HG02938 (cell line): ENCODE results near the gene ZNF628.
"Not testable (repeated sequence)": the region's sequence is repeated elsewhere in the genome, so short reads cannot be mapped to it uniquely, and the experiment has no call there.

Experiments used
- ATAC-seq: cut with Tn5 transposase; IDR thresholded peaks from one replicate; pipeline ENCODE4 v1.9.1; 2021; ENCODE audit warnings: mild to moderate bottlenecking, moderate library complexity; ENCODE audit not compliant: unreplicated experiment

ZNF628 gene

DNA sequence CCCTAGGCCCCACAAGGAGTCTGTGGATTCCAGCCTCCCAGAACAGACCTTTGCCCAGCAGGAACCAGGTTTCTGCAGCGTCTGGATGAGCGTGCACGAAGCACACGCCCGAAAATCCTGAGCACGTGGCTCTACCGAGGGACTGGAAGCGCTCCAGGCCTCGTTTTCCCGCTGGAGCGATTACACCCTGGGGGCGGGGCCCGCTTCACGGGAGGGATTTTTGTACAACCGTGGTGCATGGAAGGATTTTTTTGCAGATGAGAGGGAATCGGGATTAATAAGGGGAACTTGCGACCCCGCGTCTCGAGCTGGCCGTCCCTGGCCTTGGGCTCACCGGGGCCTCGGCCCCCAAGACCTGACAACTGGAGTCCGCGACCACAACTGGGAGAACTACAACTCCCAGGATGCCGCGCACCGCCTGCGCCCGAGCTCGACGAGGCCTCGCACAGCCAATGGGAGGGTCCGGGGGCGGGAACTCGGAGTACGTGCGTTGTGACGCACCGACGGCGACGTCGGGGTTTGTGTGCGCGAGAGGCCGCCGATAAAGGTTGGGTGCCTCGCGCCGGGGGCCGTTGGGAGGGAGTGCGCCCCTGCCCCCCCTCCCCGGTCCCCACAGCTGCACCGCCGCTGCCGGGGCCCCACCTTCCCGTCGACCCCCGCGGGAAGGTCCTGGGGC, at the start of gene ZNF628:
TSS of gene ZNF628 (plus strand) at position 518 of the 676 bp plus-strand sequence. CDS start 3,294 bp downstream, outside the sequence.
- peak; percentile 83 for ATAC-seq

- no peak for ATAC-seq
Measured at GRCh38 chr19:55431183-55431582, 45.2 kb upstream of the ZNF628 start.

- no peak for ATAC-seq
Measured at GRCh38 chr19:55432241-55432959, 44.0 kb upstream of the ZNF628 start.

- ATAC-seq = no peak
Measured at GRCh38 chr19:55433292-55433691, 43.1 kb upstream of the ZNF628 start.

DNA sequence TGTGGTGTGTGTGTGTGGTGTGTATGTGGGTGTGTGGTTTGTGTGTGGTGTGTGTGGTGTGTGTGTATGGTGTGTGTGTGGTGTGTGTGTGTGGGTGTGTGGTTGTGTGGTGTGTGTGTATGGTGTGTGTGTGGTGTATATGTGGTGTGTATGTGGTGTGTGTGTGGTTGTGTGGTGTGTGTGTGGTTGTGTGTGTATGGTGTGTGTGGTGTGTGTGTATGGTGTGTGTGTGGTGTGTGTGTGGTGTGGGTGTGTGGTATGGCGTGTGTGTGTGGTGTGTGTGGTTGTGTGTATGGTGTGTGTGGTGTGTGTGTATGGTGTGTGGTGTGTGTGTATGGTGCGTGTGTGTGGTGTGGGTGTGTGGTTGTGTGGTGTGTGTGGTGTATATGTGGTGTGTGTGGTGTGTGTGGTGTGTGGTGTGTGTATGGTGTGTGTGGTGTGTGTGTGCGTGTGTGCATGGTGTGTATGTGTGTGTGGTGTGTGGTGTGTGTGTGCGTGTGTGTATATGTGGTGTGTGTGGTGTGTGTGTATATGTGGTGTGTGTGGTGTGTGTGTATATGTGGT, 42.0 kb upstream of the ZNF628 start:
- ATAC-seq = no peak

DNA sequence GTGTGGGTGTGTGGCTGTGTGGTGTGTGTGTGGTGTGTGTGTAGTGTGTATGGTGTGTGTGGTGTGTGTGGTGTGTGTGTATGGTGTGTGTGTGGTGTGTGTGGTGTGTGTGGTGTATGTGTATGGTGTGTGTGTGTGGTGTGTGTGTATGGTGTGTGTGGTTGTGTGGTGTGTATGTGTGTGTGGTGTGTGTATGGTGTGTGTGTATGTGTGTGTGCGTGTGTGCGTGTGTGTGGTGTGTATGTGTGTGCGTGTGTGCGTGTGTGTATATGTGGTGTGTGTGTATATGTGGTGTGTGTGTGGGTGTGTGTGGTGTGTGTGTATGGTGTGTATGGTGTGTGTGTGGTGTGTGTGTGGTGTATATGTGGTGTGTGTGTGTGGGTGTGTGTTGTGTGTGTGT, 41.4 kb upstream of the ZNF628 start:
- ATAC-seq = no peak

DNA sequence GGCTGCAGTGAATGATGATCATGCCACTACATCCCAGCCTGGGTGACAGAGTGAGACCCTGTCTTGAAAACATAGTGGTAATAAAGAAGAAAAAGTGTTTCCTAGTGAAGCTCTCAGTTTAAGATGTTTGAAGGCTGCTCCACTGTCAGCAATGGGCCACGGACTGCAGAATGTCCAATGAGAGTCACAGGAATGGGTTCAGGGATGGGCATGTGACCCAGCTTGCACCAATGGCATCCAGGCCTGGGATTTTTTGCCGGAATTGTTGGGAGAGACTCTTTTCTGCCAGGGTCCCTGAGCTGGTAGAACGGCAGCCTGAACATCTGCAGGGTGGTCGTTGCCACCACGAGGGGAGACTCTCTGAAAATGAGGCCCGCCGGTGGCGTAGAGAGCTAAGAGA, 39.6 kb upstream of the ZNF628 start:
- ATAC-seq = no peak

GRCh38 chr19:55437410-55437809, 39.0 kb upstream of the ZNF628 start:
- no peak for ATAC-seq

DNA sequence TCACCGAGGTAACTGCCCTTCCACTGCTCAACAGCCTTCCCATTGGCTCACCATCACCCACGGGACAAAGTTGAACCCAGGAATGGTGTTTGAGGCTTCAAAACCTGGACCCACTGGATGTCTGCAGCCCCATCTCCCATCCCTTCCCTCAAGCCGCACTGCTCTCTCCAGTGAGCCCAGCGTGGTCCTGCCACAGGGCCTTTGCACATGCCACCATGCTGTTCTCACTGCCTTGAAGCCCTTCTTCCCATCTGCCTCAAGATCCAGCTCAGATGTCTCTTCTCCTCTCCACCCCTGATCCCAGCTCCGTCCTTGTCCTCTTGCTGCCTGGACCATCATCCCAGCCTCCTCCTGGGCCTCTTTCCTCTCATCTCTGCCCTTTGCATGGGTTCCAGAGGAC, 37.4 kb upstream of the ZNF628 start:
- ATAC-seq = no peak

GRCh38 chr19:55440411-55441105, 35.9 kb upstream of the ZNF628 start:
- ATAC-seq = no peak

- ATAC-seq = no peak
Measured at GRCh38 chr19:55441319-55441691, 35.1 kb upstream of the ZNF628 start.

- ATAC-seq = no peak
Measured at GRCh38 chr19:55441692-55442321, 34.6 kb upstream of the ZNF628 start.

DNA sequence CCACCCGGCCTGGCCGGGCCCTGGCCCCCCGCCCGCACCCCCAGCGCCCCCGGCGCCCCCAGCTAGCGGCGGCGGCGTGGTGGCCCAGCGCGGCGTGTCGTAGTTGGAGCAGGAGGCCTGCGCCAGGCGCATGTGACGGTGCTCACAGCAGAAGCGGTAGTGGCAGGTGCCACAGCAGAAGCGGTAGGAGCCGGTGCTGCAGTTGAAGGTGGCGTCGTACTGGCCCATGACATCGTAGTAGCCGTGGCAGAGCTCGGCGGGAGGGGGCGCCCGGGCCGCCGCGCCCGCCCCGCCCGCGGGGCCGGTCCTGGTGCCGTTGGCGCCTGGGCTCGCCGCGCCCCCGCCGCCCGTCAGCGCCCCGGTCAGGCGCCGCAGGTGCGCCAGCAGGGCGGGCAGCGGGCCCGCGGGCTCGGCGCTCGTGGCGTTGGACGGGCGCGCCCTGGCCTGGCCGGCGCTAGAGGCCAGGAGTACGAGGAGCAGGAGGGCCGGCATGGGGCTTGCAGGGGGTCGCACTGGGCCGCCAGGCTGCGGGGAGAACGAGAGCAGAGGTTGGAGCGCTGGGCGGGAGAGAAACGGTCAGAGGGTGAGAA, 34.0 kb upstream of the ZNF628 start:
- ATAC-seq = no peak

- no peak for ATAC-seq
Measured at GRCh38 chr19:55443045-55443823, 33.2 kb upstream of the ZNF628 start, which contains the start of gene SHISA7. TSS of gene SHISA7 (minus strand) at chr19:55443300. CDS start at chr19:55442863, 437 bp downstream.

DNA sequence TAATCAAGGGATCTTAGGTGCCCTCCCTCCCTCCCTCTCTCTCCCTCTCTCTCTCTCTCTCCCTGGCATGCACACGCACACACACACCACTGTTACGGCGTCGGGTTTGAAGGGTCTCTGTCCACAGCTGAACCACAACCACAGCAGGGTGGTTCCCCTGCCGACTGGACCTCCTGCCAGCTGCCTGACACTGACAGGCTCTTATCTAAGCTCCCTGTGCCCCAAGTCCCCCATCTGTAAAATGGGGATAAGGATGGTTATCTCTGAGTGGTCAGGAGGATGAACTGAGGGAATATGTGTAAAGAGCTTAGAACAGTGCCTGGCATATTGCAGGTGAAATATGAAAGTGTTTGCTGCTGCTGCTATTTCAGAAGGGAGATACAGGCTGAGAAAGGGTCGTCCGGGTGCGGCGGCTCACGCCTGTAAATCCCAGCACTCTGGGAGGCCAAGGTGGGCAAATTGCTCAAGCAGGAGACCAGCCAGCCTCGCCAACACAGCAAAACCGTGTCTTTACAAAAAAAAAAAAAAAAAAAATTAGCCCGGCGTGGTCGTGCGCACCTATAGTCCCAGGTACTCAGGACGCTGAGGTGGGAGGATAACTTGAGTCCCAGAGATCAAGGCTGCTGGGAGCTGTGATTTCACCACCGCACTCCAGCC, 32.5 kb upstream of the ZNF628 start:
- no peak for ATAC-seq

DNA sequence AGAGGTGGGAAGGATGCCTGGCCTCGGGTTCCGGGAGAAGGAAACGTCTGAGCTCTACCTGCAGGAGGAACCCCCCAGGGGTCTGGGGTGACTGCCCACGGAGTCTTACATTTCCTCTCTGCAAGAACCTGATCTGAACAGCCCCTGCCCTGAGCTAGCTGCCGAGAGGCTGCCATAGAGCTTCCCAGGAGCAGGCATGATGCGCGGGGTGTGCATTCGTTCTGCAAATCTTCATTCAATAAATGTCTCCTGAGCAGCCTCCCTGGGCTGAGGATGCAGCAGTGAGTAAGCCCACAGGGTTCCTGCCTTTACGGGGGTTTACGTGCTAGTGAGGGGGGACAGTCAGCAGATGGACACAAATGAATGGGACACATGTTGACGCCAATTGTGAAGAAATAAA, 31.8 kb upstream of the ZNF628 start:
- no peak for ATAC-seq

GRCh38 chr19:55446060-55446459, 30.4 kb upstream of the ZNF628 start:
- no peak for ATAC-seq

DNA sequence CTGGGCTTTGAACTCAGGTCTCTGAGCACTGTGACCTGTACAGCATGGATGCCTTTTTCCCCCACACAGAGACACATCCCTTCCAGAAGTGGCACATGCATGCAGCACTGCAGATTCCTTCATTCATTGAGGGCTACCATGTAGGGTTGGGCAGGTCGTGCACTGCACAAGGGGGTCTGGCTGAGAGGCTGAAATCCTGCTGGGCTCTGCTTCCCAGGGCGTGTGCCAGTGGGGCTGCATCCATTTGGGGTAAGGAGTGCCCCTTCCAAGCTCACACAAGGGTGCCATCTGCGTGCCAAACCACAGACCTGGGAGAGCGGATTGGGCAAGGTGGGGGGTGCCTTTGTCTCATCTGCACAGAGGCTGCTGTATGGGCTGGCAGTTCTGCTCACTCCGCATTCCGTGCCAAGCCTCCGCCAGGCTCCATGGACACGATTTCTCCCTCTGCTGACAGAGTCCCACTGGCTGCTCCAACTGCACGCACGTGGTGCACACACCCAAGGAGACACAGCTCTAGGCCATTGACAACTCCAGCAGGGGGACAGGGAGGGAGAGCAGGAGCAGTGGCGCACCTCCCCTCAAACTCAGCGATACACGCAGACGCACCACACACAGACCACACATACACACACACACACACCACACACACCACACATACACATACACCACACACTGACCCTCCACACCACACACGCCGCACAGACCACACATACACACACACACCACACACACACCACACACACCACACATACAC, 28.8 kb upstream of the ZNF628 start:
- ATAC-seq = no peak

- not testable (repeated sequence) for ATAC-seq
Measured at GRCh38 chr19:55448175-55448490, 28.3 kb upstream of the ZNF628 start.
